GM12878 (cell line): ENCODE measurements around the gene CDK11B. TPM values are rescaled to one million over a fixed set of nuclear protein-coding genes. Genes with fewer than 3 reads are reported as not detected.

ENCODE experiments used
- ATF7 ChIP-seq: fragments of 450-650 bp; IDR thresholded peaks from 2 replicates; pipeline ENCODE4 v1.6.1; 2016; ENCODE audit warnings: low read depth, mild to moderate bottlenecking
- BACH1 ChIP-seq: fragments of 450-650 bp; IDR thresholded peaks from 2 replicates; pipeline ENCODE4 v1.6.1; 2017; ENCODE audit warnings: mild to moderate bottlenecking, borderline replicate concordance
- CREM ChIP-seq: IDR thresholded peaks from 2 replicates; pipeline ENCODE4 v1.6.1; 2014; ENCODE audit warnings: antibody characterized with exemption, low read depth
- FOXK2 ChIP-seq: fragments of 450-650 bp; IDR thresholded peaks from 2 replicates; pipeline ENCODE4 v1.6.1; 2017; ENCODE audit warnings: mild to moderate bottlenecking, moderate library complexity
- GABPA ChIP-seq: IDR thresholded peaks from 2 replicates; pipeline ENCODE4 v1.6.1; 2014; ENCODE audit warnings: antibody characterized with exemption, low read depth, mild to moderate bottlenecking, inconsistent platforms
- GATAD2B ChIP-seq: fragments of 450-650 bp; conservative IDR thresholded peaks from 2 replicates; pipeline ENCODE4 v1.6.1; 2017; ENCODE audit warnings: low read depth, mild to moderate bottlenecking, moderate library complexity
- HCFC1 ChIP-seq: fragments of 150-350 bp; IDR thresholded peaks from 2 replicates; pipeline ENCODE4 v1.6.1; 2014; ENCODE audit warnings: low read length
- IKZF1 ChIP-seq: fragments of 450-650 bp; conservative IDR thresholded peaks from 2 replicates; pipeline ENCODE4 v1.6.1; 2017; ENCODE audit warnings: antibody characterized with exemption, mild to moderate bottlenecking
- KLF5 ChIP-seq: fragments of 450-650 bp; IDR thresholded peaks from 2 replicates; pipeline ENCODE4 v1.6.1; 2014; ENCODE audit warnings: mild to moderate bottlenecking; ENCODE audit not compliant: partially characterized antibody
- LARP7 ChIP-seq: fragments of 450-650 bp; IDR thresholded peaks from 2 replicates; pipeline ENCODE4 v1.6.1; 2017; ENCODE audit warnings: mild to moderate bottlenecking
- NBN ChIP-seq: fragments of 450-650 bp; IDR thresholded peaks from 2 replicates; pipeline ENCODE4 v1.6.1; 2016
- POLR2AphosphoS5 ChIP-seq: IDR thresholded peaks from 2 replicates; pipeline ENCODE4 v1.6.1; 2011; ENCODE audit warnings: mild to moderate bottlenecking, low read length, inconsistent platforms
- RB1 ChIP-seq: fragments of 450-650 bp; formaldehyde crosslinking; IDR thresholded peaks from 2 replicates; pipeline ENCODE4 v1.6.1; 2017; ENCODE audit warnings: mild to moderate bottlenecking, borderline replicate concordance
- RBBP5 ChIP-seq: fragments of 200-600 bp; sonication (generic); conservative IDR thresholded peaks from 2 replicates; pipeline ENCODE4 v1.6.1; 2016
- SIX5 ChIP-seq: IDR thresholded peaks from 2 replicates; pipeline ENCODE4 v1.6.1; 2011; ENCODE audit warnings: mild to moderate bottlenecking, low read depth, low read length, moderate library complexity; ENCODE audit not compliant: severe bottlenecking
- TAF1 ChIP-seq: IDR thresholded peaks from 2 replicates; pipeline ENCODE4 v1.6.1; 2011; ENCODE audit warnings: mild to moderate bottlenecking, low read depth, low read length, borderline replicate concordance
- ZNF207 ChIP-seq: fragments of 450-650 bp; IDR thresholded peaks from 2 replicates; pipeline ENCODE4 v1.6.1; 2014; ENCODE audit warnings: antibody characterized with exemption, mild to moderate bottlenecking, borderline replicate concordance
- polyA plus RNA-seq, 11 experiments: library from polyadenylated mRNA; depleted of rRNA in 4 of 11; unstranded in 6 of 11; stranded (reverse) in 5 of 11; fragments of >200 nt; fragmentation: Nextera tagmentation in 4 of 11; fragmentation: Illumina TruSeq in 1 of 11; extraction: Ambion mirVana in 4 of 11; extraction: Trizol in 1 of 11; gene quantifications; 1 replicate in 1 of 11; 2 replicates in 10 of 11; pipeline versions ENCODE4 v1.2.1 to v1.2.3, GENCODE V29; 2011 to 2016; ENCODE audit warnings: inconsistent platforms in 2 of 11, missing spikeins in 2 of 11, low read depth in 1 of 11
- total RNA-seq, 4 experiments: library from RNA; depleted of rRNA in 3 of 4; stranded (reverse); fragments of >200 nt in 3 of 4; fragmentation: Illumina TruSeq in 1 of 4; extraction: Trizol in 1 of 4; gene quantifications; 2 replicates each; pipeline versions ENCODE4 v1.2.1 to v1.2.3, GENCODE V29; 2013 to 2021
- TF ChIP-seq, protein P1 (sequence below): fragments of 450-650 bp; conservative IDR thresholded peaks from 2 replicates; pipeline ENCODE4 v1.6.1; 2017; ENCODE audit warnings: mild to moderate bottlenecking, moderate library complexity
- TF ChIP-seq, protein P2 (sequence below): fragments of 450-650 bp; IDR thresholded peaks from 2 replicates; pipeline ENCODE4 v1.6.1; 2018; ENCODE audit warnings: borderline replicate concordance, mild to moderate bottlenecking; ENCODE audit not compliant: partially characterized antibody
- TF ChIP-seq, protein P3 (sequence below): fragments of 450-650 bp; IDR thresholded peaks from 2 replicates; pipeline ENCODE4 v1.6.1; 2016; ENCODE audit warnings: mild to moderate bottlenecking
- TF ChIP-seq, protein P4 (sequence below): IDR thresholded peaks from 2 replicates; pipeline ENCODE4 v1.6.1; 2011; ENCODE audit warnings: low read depth, mild to moderate bottlenecking, low read length, moderate library complexity, borderline replicate concordance; ENCODE audit errors: extremely low read depth
- TF ChIP-seq, protein P5 (sequence below): fragments of 450-650 bp; IDR thresholded peaks from 2 replicates; pipeline ENCODE4 v1.6.1; 2017; ENCODE audit warnings: low read depth, mild to moderate bottlenecking, moderate library complexity

Gene CDK11B
- total and polyA plus RNA-seq, 10 of the 15 experiments (the other 5 are each of a cell fraction or from before 2014, with no cell fraction given), result 3.2 to 30.9 (median 18.0) TPM

DNA sequence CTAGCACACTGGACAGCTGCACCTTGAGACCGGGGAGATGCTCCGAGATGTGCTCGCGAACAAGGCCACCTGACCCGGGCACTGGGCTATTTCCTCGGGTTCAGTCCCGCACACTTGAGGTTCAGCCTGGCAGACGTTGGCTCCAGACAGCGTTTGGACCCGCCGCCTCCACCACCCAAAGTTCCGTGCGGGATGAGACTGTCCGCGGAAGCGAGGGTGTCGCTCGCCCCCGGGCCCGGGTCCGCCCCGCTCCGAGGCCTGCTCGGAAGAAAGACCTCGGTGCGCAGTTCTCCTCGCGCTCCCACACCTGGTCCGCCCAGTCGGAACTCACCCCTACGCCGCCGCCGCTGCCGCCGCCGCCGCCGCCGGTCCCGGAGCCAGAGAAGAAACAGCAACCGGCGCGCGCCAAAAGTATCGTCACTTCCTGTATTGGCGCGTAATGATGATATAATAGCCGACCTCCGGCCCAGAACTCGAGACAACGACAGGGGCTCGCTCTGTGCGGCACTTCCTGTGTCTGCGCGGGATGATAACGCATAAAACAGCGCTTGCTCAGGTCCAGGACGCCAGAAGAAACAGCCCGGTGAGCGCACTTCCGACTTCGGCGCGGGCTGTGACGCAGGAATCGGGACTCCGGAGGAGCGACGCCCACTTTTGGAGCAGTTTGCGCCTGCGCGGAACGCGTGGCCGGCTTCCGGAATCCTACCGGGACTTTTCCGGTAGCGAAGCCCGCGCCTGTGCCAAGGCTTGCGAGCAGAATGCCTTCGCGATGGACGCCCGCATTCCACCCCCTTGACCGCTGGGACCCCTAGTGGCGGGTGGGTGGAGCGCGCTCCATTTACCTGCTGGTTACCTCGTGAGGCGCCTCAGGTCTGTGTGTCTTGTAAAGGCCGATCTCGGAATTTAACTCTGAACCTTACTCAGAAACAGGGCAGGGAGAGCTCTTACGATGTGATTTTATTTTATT lies at the start of gene CDK11B (continued):
- TF ChIP-seq POLR2AphosphoS5 (0 out of 2 replicates have a peak, but pooled peaks have one; percentile 52), FOXK2 (peak; percentile 77), KLF5 (peak; percentile 79), ZNF207 (peak; percentile 97), GABPA (peak; percentile 89), ATF7 (peak; percentile 86), LARP7 (0 out of 2 replicates have a peak, but pooled peaks have one; percentile 28), TAF1 (peak; percentile 45; the same call in 1 of the 2 replicates), RB1 (peak; percentile 93; the same call in 1 of the 2 replicates), RBBP5 (peak; percentile 81; the same call in 1 of the 2 replicates), NBN (peak; percentile 99), CREM (peak; percentile 99), SIX5 (peak; percentile 53), GATAD2B (peak; percentile 93), IKZF1 (peak; percentile 84), HCFC1 (peak; percentile 60), BACH1 (0 out of 2 replicates have a peak, but pooled peaks have one; percentile 26)
- TF ChIP-seq, protein P1, sequence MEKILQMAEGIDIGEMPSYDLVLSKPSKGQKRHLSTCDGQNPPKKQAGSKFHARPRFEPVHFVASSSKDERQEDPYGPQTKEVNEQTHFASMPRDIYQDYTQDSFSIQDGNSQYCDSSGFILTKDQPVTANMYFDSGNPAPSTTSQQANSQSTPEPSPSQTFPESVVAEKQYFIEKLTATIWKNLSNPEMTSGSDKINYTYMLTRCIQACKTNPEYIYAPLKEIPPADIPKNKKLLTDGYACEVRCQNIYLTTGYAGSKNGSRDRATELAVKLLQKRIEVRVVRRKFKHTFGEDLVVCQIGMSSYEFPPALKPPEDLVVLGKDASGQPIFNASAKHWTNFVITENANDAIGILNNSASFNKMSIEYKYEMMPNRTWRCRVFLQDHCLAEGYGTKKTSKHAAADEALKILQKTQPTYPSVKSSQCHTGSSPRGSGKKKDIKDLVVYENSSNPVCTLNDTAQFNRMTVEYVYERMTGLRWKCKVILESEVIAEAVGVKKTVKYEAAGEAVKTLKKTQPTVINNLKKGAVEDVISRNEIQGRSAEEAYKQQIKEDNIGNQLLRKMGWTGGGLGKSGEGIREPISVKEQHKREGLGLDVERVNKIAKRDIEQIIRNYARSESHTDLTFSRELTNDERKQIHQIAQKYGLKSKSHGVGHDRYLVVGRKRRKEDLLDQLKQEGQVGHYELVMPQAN, result peak; percentile 89
- TF ChIP-seq, protein P2, sequence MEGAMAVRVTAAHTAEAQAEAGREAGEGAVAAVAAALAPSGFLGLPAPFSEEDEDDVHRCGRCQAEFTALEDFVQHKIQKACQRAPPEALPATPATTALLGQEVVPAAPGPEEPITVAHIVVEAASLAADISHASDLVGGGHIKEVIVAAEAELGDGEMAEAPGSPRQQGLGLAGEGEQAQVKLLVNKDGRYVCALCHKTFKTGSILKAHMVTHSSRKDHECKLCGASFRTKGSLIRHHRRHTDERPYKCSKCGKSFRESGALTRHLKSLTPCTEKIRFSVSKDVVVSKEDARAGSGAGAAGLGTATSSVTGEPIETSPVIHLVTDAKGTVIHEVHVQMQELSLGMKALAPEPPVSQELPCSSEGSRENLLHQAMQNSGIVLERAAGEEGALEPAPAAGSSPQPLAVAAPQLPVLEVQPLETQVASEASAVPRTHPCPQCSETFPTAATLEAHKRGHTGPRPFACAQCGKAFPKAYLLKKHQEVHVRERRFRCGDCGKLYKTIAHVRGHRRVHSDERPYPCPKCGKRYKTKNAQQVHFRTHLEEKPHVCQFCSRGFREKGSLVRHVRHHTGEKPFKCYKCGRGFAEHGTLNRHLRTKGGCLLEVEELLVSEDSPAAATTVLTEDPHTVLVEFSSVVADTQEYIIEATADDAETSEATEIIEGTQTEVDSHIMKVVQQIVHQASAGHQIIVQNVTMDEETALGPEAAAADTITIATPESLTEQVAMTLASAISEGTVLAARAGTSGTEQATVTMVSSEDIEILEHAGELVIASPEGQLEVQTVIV, result peak; percentile 94
- TF ChIP-seq, protein P3, sequence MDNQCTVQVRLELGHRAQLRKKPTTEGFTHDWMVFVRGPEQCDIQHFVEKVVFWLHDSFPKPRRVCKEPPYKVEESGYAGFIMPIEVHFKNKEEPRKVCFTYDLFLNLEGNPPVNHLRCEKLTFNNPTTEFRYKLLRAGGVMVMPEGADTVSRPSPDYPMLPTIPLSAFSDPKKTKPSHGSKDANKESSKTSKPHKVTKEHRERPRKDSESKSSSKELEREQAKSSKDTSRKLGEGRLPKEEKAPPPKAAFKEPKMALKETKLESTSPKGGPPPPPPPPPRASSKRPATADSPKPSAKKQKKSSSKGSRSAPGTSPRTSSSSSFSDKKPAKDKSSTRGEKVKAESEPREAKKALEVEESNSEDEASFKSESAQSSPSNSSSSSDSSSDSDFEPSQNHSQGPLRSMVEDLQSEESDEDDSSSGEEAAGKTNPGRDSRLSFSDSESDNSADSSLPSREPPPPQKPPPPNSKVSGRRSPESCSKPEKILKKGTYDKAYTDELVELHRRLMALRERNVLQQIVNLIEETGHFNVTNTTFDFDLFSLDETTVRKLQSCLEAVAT, result peak; percentile 90
- TF ChIP-seq, protein P4, sequence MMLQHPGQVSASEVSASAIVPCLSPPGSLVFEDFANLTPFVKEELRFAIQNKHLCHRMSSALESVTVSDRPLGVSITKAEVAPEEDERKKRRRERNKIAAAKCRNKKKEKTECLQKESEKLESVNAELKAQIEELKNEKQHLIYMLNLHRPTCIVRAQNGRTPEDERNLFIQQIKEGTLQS, result peak; percentile 81; the same call in 1 of the 2 replicates
- TF ChIP-seq, protein P5, sequence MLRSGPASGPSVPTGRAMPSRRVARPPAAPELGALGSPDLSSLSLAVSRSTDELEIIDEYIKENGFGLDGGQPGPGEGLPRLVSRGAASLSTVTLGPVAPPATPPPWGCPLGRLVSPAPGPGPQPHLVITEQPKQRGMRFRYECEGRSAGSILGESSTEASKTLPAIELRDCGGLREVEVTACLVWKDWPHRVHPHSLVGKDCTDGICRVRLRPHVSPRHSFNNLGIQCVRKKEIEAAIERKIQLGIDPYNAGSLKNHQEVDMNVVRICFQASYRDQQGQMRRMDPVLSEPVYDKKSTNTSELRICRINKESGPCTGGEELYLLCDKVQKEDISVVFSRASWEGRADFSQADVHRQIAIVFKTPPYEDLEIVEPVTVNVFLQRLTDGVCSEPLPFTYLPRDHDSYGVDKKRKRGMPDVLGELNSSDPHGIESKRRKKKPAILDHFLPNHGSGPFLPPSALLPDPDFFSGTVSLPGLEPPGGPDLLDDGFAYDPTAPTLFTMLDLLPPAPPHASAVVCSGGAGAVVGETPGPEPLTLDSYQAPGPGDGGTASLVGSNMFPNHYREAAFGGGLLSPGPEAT, result peak; percentile 97
